Osteoblast (primary cell): ENCODE measurements around the gene EML4. TPM values are rescaled to one million over a fixed set of nuclear protein-coding genes. Genes with fewer than 3 reads are reported as not detected.

Source experiments
- DNase-seq: peaks from one replicate; pipeline ENCODE4 v3.0.0; 2011; ENCODE audit warnings: low spot score, mixed read lengths; ENCODE audit not compliant: insufficient read length; ENCODE audit errors: missing footprints
- H2AFZ ChIP-seq: 2 replicates; pipeline ENCODE4 v1.6.0; 2011; ENCODE audit warnings: mild to moderate bottlenecking, low read length
- H3K27ac ChIP-seq: 2 replicates; pipeline ENCODE4 v1.5.1; 2011; ENCODE audit warnings: mild to moderate bottlenecking, low read depth, low read length, moderate library complexity
- H3K27me3 ChIP-seq: 2 replicates; pipeline ENCODE4 v1.6.0; 2012; ENCODE audit warnings: mild to moderate bottlenecking, control low read depth, inconsistent platforms, low read length, moderate library complexity; ENCODE audit not compliant: insufficient read depth
- H3K36me3 ChIP-seq: 2 replicates; pipeline ENCODE4 v1.5.1; 2011; ENCODE audit warnings: mild to moderate bottlenecking, low read length, control low read depth, moderate library complexity; ENCODE audit not compliant: insufficient read depth
- H3K4me1 ChIP-seq: 2 replicates; pipeline ENCODE4 v1.5.1; 2011; ENCODE audit warnings: mild to moderate bottlenecking, low read length, control low read depth, moderate library complexity; ENCODE audit not compliant: insufficient read depth
- H3K4me2 ChIP-seq: 2 replicates; pipeline ENCODE4 v1.6.0; 2011; ENCODE audit warnings: mild to moderate bottlenecking, low read length; ENCODE audit not compliant: insufficient read depth
- H3K4me3 ChIP-seq: fragments of 200-600 bp; sonication (generic); 3 replicates; pipeline ENCODE4 v1.5.1; 2012; ENCODE audit warnings: mild to moderate bottlenecking, low read length, inconsistent platforms; ENCODE audit not compliant: insufficient read depth
- H3K79me2 ChIP-seq: 2 replicates; pipeline ENCODE4 v1.6.0; 2012; ENCODE audit warnings: mild to moderate bottlenecking, low read length, control low read depth, inconsistent platforms; ENCODE audit not compliant: insufficient read depth
- H3K9me3 ChIP-seq: 2 replicates; pipeline ENCODE4 v1.5.1; 2011; ENCODE audit warnings: low read depth, low read length, control low read depth
- H4K20me1 ChIP-seq: 2 replicates; pipeline ENCODE4 v1.6.0; 2012; ENCODE audit warnings: mild to moderate bottlenecking, low read length, control low read depth; ENCODE audit not compliant: insufficient read depth
- total RNA-seq: library from RNA; depleted of rRNA; stranded (reverse); fragments of >200 nt; gene quantifications from 2 replicates; pipeline ENCODE4 v1.2.3, GENCODE V29; 2012
- TF ChIP-seq, protein P1 (sequence below): IDR thresholded peaks from 2 replicates; pipeline ENCODE4 v1.5.1; 2011; ENCODE audit warnings: mild to moderate bottlenecking, low read depth, low read length, moderate library complexity; ENCODE audit errors: extremely low read depth

Gene EML4
- total RNA-seq, 1 donor, result 91.9 TPM

DNA sequence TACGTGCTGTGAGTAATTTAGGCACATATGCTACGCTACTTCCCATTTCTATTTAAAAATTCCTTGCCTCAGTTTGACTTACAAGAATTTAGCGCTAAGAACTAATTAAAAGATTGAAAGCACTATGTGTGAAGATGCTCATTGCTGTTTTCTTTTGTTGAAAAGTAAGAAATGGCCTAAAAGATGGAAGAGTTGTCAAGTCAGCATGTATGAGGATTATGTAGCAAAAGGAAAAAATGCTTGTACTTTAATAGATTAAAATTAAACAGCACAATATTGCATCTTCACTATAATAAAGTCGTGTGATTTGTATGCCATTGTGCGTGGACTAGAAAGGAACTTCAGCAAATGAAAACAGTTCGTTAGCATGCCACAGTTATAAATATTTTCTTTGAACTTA is 114.9 kb downstream of the EML4 start:
- no peak overlapping the region for H3K4me2 ChIP-seq
- H2AFZ ChIP-seq, result no peak overlapping the region
- H4K20me1 ChIP-seq, result no peaks in the 10 kb centered on the region
- peak; percentile 11 for DNase-seq
- H3K4me3 ChIP-seq, result no peak overlapping the region
- peaks cover 49% of the 10 kb centered on the region for H3K36me3 ChIP-seq
- H3K9me3 ChIP-seq, result no peaks in the 10 kb centered on the region
- no peaks in the 10 kb centered on the region for H3K79me2 ChIP-seq
- TF ChIP-seq, protein P1, sequence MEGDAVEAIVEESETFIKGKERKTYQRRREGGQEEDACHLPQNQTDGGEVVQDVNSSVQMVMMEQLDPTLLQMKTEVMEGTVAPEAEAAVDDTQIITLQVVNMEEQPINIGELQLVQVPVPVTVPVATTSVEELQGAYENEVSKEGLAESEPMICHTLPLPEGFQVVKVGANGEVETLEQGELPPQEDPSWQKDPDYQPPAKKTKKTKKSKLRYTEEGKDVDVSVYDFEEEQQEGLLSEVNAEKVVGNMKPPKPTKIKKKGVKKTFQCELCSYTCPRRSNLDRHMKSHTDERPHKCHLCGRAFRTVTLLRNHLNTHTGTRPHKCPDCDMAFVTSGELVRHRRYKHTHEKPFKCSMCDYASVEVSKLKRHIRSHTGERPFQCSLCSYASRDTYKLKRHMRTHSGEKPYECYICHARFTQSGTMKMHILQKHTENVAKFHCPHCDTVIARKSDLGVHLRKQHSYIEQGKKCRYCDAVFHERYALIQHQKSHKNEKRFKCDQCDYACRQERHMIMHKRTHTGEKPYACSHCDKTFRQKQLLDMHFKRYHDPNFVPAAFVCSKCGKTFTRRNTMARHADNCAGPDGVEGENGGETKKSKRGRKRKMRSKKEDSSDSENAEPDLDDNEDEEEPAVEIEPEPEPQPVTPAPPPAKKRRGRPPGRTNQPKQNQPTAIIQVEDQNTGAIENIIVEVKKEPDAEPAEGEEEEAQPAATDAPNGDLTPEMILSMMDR, result no peak
- H3K27ac ChIP-seq, result no peak overlapping the region
- H3K4me1 ChIP-seq, result no peaks in the 10 kb centered on the region
- H3K27me3 ChIP-seq, result no peaks in the 10 kb centered on the region

DNA sequence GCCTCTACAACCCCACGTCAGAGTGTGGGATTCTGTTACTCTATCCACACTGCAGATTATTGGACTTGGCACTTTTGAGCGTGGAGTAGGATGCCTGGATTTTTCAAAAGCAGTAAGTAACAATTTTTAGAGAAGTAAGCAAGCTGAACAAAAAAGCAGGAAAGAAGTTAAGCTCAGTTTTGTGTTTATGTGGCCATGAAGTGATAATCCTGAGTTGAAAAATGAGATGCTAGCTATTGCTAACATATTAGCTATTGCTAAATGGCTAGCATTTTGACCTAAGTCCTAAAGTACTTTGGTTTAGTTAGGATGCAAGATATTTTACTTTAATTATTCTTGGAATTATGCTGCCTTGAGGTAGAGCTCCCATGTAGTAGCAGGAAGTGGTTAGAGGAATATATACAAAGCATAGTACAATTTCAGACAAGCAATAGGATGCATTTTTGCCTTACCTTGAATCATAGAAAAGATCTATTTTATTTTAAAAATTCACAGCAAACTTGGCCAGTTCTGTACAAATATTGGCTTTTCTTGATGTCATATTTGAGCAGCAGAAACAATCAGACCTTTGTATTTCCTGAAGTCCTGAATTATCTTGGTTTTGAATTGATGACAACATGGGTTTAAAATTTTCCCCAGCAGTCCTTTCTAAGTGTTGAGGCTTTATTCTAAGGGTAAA is 117.3 kb downstream of the EML4 start:
- Histone ChIP-seq H3K9me3 (no peaks in the 10 kb centered on the region), H3K4me2 (no peak overlapping the region), H2AFZ (no peak overlapping the region), H4K20me1 (no peaks in the 10 kb centered on the region), H3K4me3 (no peak overlapping the region), H3K27ac (no peak overlapping the region), H3K79me2 (no peaks in the 10 kb centered on the region), H3K27me3 (no peaks in the 10 kb centered on the region), H3K4me1 (no peaks in the 10 kb centered on the region), H3K36me3 (peaks cover 47% of the 10 kb centered on the region)
- TF ChIP-seq, protein P1, result no peak
- DNase-seq, result no peak

DNA sequence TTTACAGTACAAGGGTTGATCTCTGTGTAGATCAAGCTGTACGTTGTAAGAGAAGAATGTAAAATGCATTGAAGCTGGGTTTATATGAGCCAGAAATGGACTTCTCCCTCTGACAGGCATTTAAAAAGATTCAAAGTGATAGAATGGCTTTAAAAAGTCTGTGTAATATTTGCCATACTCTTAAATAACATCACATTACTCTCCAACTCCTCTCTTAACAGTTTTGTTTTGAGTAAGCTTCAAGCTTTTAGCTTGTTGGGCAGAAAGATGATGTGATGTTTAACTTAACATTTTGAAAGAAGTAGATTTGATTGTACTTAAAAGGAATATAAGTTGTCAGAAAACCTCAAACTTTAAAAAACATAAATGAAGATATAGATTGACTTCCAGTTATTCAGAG is 119.7 kb downstream of the EML4 start:
- TF ChIP-seq, protein P1, result no peak
- no peaks in the 10 kb centered on the region for H3K79me2 ChIP-seq
- H3K9me3 ChIP-seq, result no peaks in the 10 kb centered on the region
- H4K20me1 ChIP-seq, result no peaks in the 10 kb centered on the region
- peaks cover 46% of the 10 kb centered on the region for H3K36me3 ChIP-seq
- H2AFZ ChIP-seq, result no peak overlapping the region
- no peaks in the 10 kb centered on the region for H3K4me1 ChIP-seq
- H3K4me2 ChIP-seq, result no peak overlapping the region
- no peak for DNase-seq
- no peaks in the 10 kb centered on the region for H3K27me3 ChIP-seq
- no peak overlapping the region for H3K4me3 ChIP-seq
- no peak overlapping the region for H3K27ac ChIP-seq

DNA sequence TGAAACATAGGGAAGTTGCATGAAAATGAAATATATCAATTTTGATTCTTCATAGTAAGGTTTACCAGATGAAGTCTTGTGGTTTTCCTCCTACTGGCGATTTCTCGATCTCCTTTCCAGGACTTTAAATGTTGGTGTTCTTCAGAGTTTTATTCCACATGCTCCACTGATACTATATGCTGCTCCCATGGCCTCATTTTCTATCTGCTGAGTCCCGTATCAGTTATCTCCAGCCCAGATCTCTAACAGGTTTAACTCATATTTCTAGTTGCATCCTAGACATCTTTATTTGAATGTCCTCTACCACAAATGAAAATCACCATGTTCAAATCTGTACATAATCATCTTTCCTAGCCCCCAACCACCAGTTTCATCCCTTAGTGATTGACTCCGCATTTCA is 120.1 kb downstream of the EML4 start:
- H3K4me1 ChIP-seq, result no peaks in the 10 kb centered on the region
- TF ChIP-seq, protein P1, result no peak
- no peak overlapping the region for H3K27ac ChIP-seq
- no peak overlapping the region for H2AFZ ChIP-seq
- H3K4me2 ChIP-seq, result no peak overlapping the region
- H3K4me3 ChIP-seq, result no peak overlapping the region
- H3K27me3 ChIP-seq, result no peaks in the 10 kb centered on the region
- H3K9me3 ChIP-seq, result no peaks in the 10 kb centered on the region
- H3K79me2 ChIP-seq, result no peaks in the 10 kb centered on the region
- H4K20me1 ChIP-seq, result no peaks in the 10 kb centered on the region
- H3K36me3 ChIP-seq, result peaks cover 46% of the 10 kb centered on the region
- no peak for DNase-seq
